Natural killer cell (primary cell): ENCODE measurements around the gene ZNF148. TPM values are rescaled to one million over a fixed set of nuclear protein-coding genes. Genes with fewer than 3 reads are reported as not detected.

Source experiments
- ATAC-seq, 3 donors: fragments of 150-1000 bp in 2 of 3; fragments of 200-7000 bp in 1 of 3; cut with Tn5 transposase; 1 replicate in 1 of 3; 2 replicates in 2 of 3; pipeline ENCODE4 v1.10.0; 2021; ENCODE audit warnings: mild to moderate bottlenecking in 2 of 3, moderate library complexity in 2 of 3
- DNase-seq, 2 donors: peaks; one replicate each; pipeline versions ENCODE4 v3.0.0 to v3.0.0-alpha.2; 2013 to 2021; ENCODE audit warnings: mixed read lengths in 1 of 2
- H3K27ac ChIP-seq: one replicate; pipeline ENCODE4 v1.5.1; 2013; ENCODE audit warnings: mild to moderate bottlenecking, low read length
- H3K27me3 ChIP-seq: one replicate; pipeline ENCODE4 v1.6.1; 2013; ENCODE audit warnings: low read length; ENCODE audit not compliant: control insufficient read depth, insufficient read depth
- H3K36me3 ChIP-seq: one replicate; pipeline ENCODE4 v1.6.1; 2013; ENCODE audit warnings: low read length; ENCODE audit not compliant: control insufficient read depth, insufficient read depth
- H3K4me1 ChIP-seq: one replicate; pipeline ENCODE4 v1.6.1; 2013; ENCODE audit warnings: low read length; ENCODE audit not compliant: control insufficient read depth, insufficient read depth
- H3K4me3 ChIP-seq: one replicate; pipeline ENCODE4 v1.5.1; 2013; ENCODE audit warnings: low read length
- H3K9me3 ChIP-seq: one replicate; pipeline ENCODE4 v1.6.1; 2013; ENCODE audit warnings: low read length; ENCODE audit not compliant: control insufficient read depth, insufficient read depth
- H3K27ac Mint-ChIP-seq, 2 donors: one replicate each; pipeline ENCODE4 v1.8.0; 2022; ENCODE audit warnings: mild to moderate bottlenecking in 2 of 2, mixed read lengths in 2 of 2, moderate library complexity in 1 of 2
- H3K27me3 Mint-ChIP-seq, 2 donors: one replicate each; pipeline ENCODE4 v1.8.0; 2022; ENCODE audit warnings: low read depth in 2 of 2, mixed read lengths in 2 of 2
- H3K36me3 Mint-ChIP-seq: one replicate; pipeline ENCODE4 v1.8.0; 2022; ENCODE audit warnings: mixed read lengths
- H3K4me1 Mint-ChIP-seq, 2 donors: one replicate each; pipeline ENCODE4 v1.8.0; 2022; ENCODE audit warnings: mixed read lengths in 2 of 2
- H3K4me3 Mint-ChIP-seq: one replicate; pipeline ENCODE4 v1.8.0; 2022; ENCODE audit warnings: mild to moderate bottlenecking, moderate library complexity, mixed read lengths
- H3K9me3 Mint-ChIP-seq, 2 donors: one replicate each; pipeline ENCODE4 v1.8.0; 2022; ENCODE audit warnings: mixed read lengths in 2 of 2
- CTCF ChIP-seq: fragments of 200-600 bp; IDR thresholded peaks from one replicate; pipeline ENCODE4 v1.8.0; 2022; ENCODE audit warnings: antibody characterized with exemption
- WGBS: methylation state at CpG from one replicate; pipeline ENCODE4 v1.1.7; 2013; ENCODE audit warnings: missing lambda C conversion rate; ENCODE audit not compliant: insufficient coverage; 5-methylcytosine and 5-hydroxymethylcytosine counted together
- intact Hi-C: fragments of 100-400 bp; cut with micrococcal nuclease; formaldehyde crosslinking; loops from one replicate; pipeline ENCODE4 v1.14.2; 2022
- total RNA-seq, 4 donors: library from RNA; stranded (reverse); fragments of 120-200 nt in 1 of 4; gene quantifications; one replicate each; pipeline versions ENCODE4 v1.2.3 to v1.2.4, GENCODE V29; 2013 to 2022

The ZNF148 gene
- total RNA-seq, 3 donors from 2014 or later (not counting 1 experiment from before 2014, with no cell fraction given) = 61.1 to 72.5 (median 62.8) TPM

- DNase-seq = no peak
- no peak overlapping the region for H3K4me3 ChIP-seq
- H3K9me3 ChIP-seq = no peaks in the 10 kb centered on the region
- peaks cover 2% of the 10 kb centered on the region for H3K27me3 ChIP-seq
- Mint-ChIP-seq H3K27me3 (peaks cover 18 to 19% of the 10 kb centered on the region in 2 donors), H3K4me1 (peaks cover 0 to 5% of the 10 kb centered on the region in 2 donors), H3K4me3 (no peak overlapping the region), H3K36me3 (no peaks in the 10 kb centered on the region), H3K9me3 (no peaks in the 10 kb centered on the region), H3K27ac (no peak overlapping the region)
- H3K27ac ChIP-seq = no peak overlapping the region
- no CpG with 5 or more reads among the region's 2 CpGs for WGBS
- no peak for ATAC-seq
- no peak for TF ChIP-seq CTCF
- intact Hi-C loops = no loop called here
- no peaks in the 10 kb centered on the region for H3K4me1 ChIP-seq
- no peaks in the 10 kb centered on the region for H3K36me3 ChIP-seq
Measured at GRCh38 chr3:125381314-125381713, 6.2 kb upstream of the ZNF148 start.

DNA sequence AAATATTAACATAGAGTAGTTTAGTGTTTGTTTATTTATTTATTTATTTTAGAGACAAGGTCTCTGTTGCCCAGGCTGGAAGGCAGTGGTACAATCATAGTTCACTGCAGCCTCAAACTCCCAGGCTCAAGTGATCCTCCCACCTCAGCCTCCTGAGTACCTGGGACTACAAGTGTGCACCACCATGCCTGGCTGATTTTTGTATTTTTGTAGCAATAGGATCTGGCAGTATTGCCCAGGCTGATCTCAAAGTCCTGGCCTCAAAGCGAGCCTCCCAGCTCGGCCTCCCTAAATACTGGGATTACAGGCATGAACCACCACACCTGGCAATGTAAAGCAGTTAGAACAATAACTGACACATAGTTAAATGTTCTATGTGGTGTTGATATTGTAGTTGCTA is 4.4 kb upstream of the ZNF148 start:
- peaks cover 18 to 19% of the 10 kb centered on the region in 2 donors for H3K27me3 Mint-ChIP-seq
- H3K4me1 Mint-ChIP-seq = peaks cover 12 to 19% of the 10 kb centered on the region in 2 donors
- no peaks in the 10 kb centered on the region for H3K36me3 Mint-ChIP-seq
- H3K27me3 ChIP-seq = peaks cover 2% of the 10 kb centered on the region
- intact Hi-C loops = loop anchor here (10.0 kb wide), 3 partner anchors 215 to 365 kb away; partner anchors contain the start of gene OSBPL11
- no peaks in the 10 kb centered on the region for H3K36me3 ChIP-seq
- H3K4me3 Mint-ChIP-seq = no peak overlapping the region
- no peak overlapping the region for H3K27ac Mint-ChIP-seq
- no peak for TF ChIP-seq CTCF
- DNase-seq = no peak
- WGBS = 96% methylated on average over 2 of the region's 2 CpGs
- H3K4me1 ChIP-seq = peaks cover 10% of the 10 kb centered on the region
- no peak overlapping the region for H3K4me3 ChIP-seq
- H3K27ac ChIP-seq = no peak overlapping the region
- H3K9me3 Mint-ChIP-seq = no peaks in the 10 kb centered on the region
- H3K9me3 ChIP-seq = no peaks in the 10 kb centered on the region
- no peak for ATAC-seq

DNA sequence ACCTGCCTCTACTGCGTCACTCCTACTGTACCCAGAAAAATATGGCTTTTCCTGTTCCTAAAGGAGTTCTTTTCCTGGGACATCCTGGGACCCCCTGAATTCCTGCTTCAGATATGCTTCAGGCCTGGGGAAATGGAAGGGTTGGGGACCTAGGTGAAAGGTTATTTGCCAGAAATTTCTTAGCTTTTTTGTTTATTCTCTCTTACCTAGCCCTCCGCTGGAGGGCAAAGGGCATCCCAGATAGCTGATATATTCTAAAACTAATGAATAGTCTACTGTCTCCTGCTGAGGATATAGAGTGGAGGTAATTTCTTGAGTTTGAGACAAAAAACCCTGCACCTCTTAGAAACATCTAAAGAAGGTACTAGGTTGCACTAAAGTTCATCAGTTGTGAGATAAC is 3.6 kb upstream of the ZNF148 start:
- H3K4me3 ChIP-seq = no peak overlapping the region
- peaks cover 16 to 17% of the 10 kb centered on the region in 2 donors for H3K27me3 Mint-ChIP-seq
- peaks cover 17% of the 10 kb centered on the region for H3K4me1 ChIP-seq
- no peak overlapping the region for H3K27ac Mint-ChIP-seq
- WGBS = 100% methylated on average over 1 of the region's 2 CpGs
- DNase-seq (no peak), ATAC-seq (no peak)
- no peak for TF ChIP-seq CTCF
- no peaks in the 10 kb centered on the region for H3K9me3 ChIP-seq
- H3K36me3 Mint-ChIP-seq = no peaks in the 10 kb centered on the region
- peaks cover 2% of the 10 kb centered on the region for H3K27me3 ChIP-seq
- H3K9me3 Mint-ChIP-seq = no peaks in the 10 kb centered on the region
- no peak overlapping the region for H3K4me3 Mint-ChIP-seq
- H3K4me1 Mint-ChIP-seq = peaks cover 19 to 26% of the 10 kb centered on the region in 2 donors
- H3K27ac ChIP-seq = no peak overlapping the region
- no peaks in the 10 kb centered on the region for H3K36me3 ChIP-seq
- intact Hi-C loops = loop anchor here (10.0 kb wide), 3 partner anchors 216 to 364 kb away; partner anchors contain the start of gene OSBPL11
